Neuronal stem cell (in vitro differentiated cells): Measurements from ENCODE around the gene BIN1. TPM values are rescaled to one million over a fixed set of nuclear protein-coding genes. Genes with fewer than 3 reads are reported as not detected.

Experiments
- DNase-seq: peaks from one replicate; pipeline ENCODE4 v3.0.0-alpha.2; 2013; ENCODE audit warnings: low spot score
- H2AFZ ChIP-seq: one replicate; pipeline ENCODE4 v1.6.1; 2013; ENCODE audit warnings: mild to moderate bottlenecking, low read length, inconsistent platforms
- H2AK5ac ChIP-seq: 2 replicates; pipeline ENCODE4 v1.6.1; 2013; ENCODE audit warnings: low read depth, mild to moderate bottlenecking, inconsistent platforms, low read length, moderate library complexity, mixed read lengths
- H2BK120ac ChIP-seq: 2 replicates; pipeline ENCODE4 v1.6.1; 2013; ENCODE audit warnings: low read depth, mild to moderate bottlenecking, inconsistent platforms, low read length, moderate library complexity, mixed read lengths
- H2BK12ac ChIP-seq: one replicate; pipeline ENCODE4 v1.6.1; 2013; ENCODE audit warnings: low read length, inconsistent platforms
- H2BK15ac ChIP-seq: 2 replicates; pipeline ENCODE4 v1.6.1; 2013; ENCODE audit warnings: mild to moderate bottlenecking, low read length, inconsistent platforms, mixed read lengths
- H2BK5ac ChIP-seq: one replicate; pipeline ENCODE4 v1.6.1; 2013; ENCODE audit warnings: inconsistent platforms, mild to moderate bottlenecking, low read length, moderate library complexity
- H3K14ac ChIP-seq: one replicate; pipeline ENCODE4 v1.6.1; 2013; ENCODE audit warnings: low read length, inconsistent platforms
- H3K18ac ChIP-seq: 2 replicates; pipeline ENCODE4 v1.6.1; 2013; ENCODE audit warnings: low read length, inconsistent platforms
- H3K23ac ChIP-seq: 2 replicates; pipeline ENCODE4 v1.6.1; 2013; ENCODE audit warnings: low read depth, mild to moderate bottlenecking, mixed read lengths, low read length, inconsistent platforms; ENCODE audit not compliant: poor library complexity
- H3K27ac ChIP-seq: replicated peaks from 3 replicates; pipeline ENCODE4 v1.5.1; 2013; ENCODE audit warnings: low read length, inconsistent platforms
- H3K27me3 ChIP-seq, 3 experiments: 2 replicates each; pipeline ENCODE4 v1.6.1; 2013; ENCODE audit warnings: low read length in 3 of 3, mild to moderate bottlenecking in 2 of 3, inconsistent platforms in 1 of 3, low read depth in 1 of 3, mixed read lengths in 1 of 3, moderate library complexity in 1 of 3; ENCODE audit not compliant: control insufficient read depth in 3 of 3, insufficient read depth in 3 of 3
- H3K36me3 ChIP-seq, 2 donors: replicated peaks in 1 of 2; 2 replicates each; pipeline ENCODE4 v1.6.1; 2013; ENCODE audit warnings: low read length in 2 of 2; ENCODE audit not compliant: control insufficient read depth in 2 of 2, insufficient read depth in 2 of 2
- H3K4ac ChIP-seq: 2 replicates; pipeline ENCODE4 v1.6.1; 2013; ENCODE audit warnings: inconsistent platforms, mild to moderate bottlenecking, low read length, moderate library complexity
- H3K4me1 ChIP-seq, 2 donors: 1 replicate in 1 of 2; 2 replicates in 1 of 2; pipeline ENCODE4 v1.6.1; 2013; ENCODE audit warnings: low read length in 2 of 2, low read depth in 1 of 2; ENCODE audit not compliant: control insufficient read depth in 2 of 2, insufficient read depth in 1 of 2
- H3K4me2 ChIP-seq: one replicate; pipeline ENCODE4 v1.6.1; 2013; ENCODE audit warnings: mild to moderate bottlenecking, low read length, inconsistent platforms; ENCODE audit not compliant: insufficient read depth, poor library complexity, severe bottlenecking
- H3K4me3 ChIP-seq, 2 donors: 2 replicates each; pipeline ENCODE4 v1.5.1; 2013; ENCODE audit warnings: low read length in 2 of 2, mild to moderate bottlenecking in 2 of 2, inconsistent platforms in 1 of 2, moderate library complexity in 1 of 2
- H3K79me1 ChIP-seq: one replicate; pipeline ENCODE4 v1.6.1; 2013; ENCODE audit warnings: low read depth, mild to moderate bottlenecking, inconsistent platforms, low read length, moderate library complexity
- H3K9ac ChIP-seq: one replicate; pipeline ENCODE4 v1.6.1; 2013; ENCODE audit warnings: mild to moderate bottlenecking, low read depth, low read length, inconsistent platforms; ENCODE audit not compliant: poor library complexity
- H3K9me3 ChIP-seq, 2 donors: replicated peaks in 1 of 2; 2 replicates each; pipeline versions ENCODE3 to v1.6.1; 2013; ENCODE audit warnings: low read length in 2 of 2, mild to moderate bottlenecking in 2 of 2, inconsistent platforms in 1 of 2, low read depth in 1 of 2, mixed read lengths in 1 of 2, moderate library complexity in 1 of 2; ENCODE audit not compliant: control insufficient read depth in 2 of 2, insufficient read depth in 1 of 2
- H4K8ac ChIP-seq: one replicate; pipeline ENCODE4 v1.6.1; 2013; ENCODE audit warnings: low read depth, mild to moderate bottlenecking, inconsistent platforms, low read length, moderate library complexity
- H4K91ac ChIP-seq: one replicate; pipeline ENCODE4 v1.6.1; 2013; ENCODE audit warnings: low read length, low read depth, mild to moderate bottlenecking, inconsistent platforms; ENCODE audit not compliant: poor library complexity
- WGBS, 2 donors: extraction: QIAGEN DNeasy Blood & Tissue Kit; methylation state at CpG; one replicate each; pipeline ENCODE4 v1.1.7; 2013; ENCODE audit warnings: missing lambda C conversion rate in 2 of 2, mixed read lengths in 1 of 2; ENCODE audit not compliant: insufficient read length in 2 of 2, insufficient replicate concordance in 1 of 2; ENCODE audit errors: extremely low coverage in 2 of 2; 5-methylcytosine and 5-hydroxymethylcytosine counted together
- polyA plus RNA-seq, 2 experiments: library from polyadenylated mRNA; stranded (reverse); fragments of 200-250 nt; gene quantifications; one replicate each; pipeline ENCODE4 v1.2.3, GENCODE V29; 2013

The BIN1 gene, protein sequence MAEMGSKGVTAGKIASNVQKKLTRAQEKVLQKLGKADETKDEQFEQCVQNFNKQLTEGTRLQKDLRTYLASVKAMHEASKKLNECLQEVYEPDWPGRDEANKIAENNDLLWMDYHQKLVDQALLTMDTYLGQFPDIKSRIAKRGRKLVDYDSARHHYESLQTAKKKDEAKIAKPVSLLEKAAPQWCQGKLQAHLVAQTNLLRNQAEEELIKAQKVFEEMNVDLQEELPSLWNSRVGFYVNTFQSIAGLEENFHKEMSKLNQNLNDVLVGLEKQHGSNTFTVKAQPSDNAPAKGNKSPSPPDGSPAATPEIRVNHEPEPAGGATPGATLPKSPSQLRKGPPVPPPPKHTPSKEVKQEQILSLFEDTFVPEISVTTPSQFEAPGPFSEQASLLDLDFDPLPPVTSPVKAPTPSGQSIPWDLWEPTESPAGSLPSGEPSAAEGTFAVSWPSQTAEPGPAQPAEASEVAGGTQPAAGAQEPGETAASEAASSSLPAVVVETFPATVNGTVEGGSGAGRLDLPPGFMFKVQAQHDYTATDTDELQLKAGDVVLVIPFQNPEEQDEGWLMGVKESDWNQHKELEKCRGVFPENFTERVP
- 58.5 TPM for polyA plus RNA-seq (2013, experiment 1 of 2)
- 59.1 TPM for polyA plus RNA-seq (2013, experiment 2 of 2)

DNA sequence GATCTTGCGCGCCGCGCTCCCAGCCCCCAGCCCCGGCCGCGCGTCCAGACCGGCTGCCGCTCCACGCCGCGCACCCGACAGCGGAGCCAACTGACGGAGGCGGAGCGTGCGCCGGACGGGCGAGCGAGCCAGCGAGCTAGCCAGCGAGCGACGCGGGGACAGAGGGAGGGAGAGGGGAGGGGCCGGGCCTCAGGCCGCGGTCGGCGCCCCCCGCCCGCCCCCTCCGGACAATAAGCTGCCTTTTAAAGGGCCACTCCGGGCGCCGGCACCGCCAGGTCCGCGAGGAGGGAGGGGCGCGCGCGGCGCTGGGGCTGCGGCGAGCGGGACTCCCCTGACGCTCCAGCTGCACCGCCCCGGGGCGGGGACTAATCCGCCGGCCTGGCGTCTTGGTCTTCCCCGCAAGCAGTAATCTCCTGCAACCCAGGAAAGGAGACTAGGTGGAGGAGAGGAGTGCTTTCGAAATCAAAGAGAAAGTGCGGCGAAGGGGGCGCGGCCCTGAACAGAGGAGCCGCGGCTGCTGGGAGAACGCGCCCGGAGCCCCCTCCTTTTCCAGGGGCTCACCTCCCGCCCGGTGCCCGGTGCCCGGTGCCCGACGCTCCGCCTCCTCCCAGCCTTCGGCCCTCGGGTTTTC, at the start of gene BIN1:
BIN1 (minus strand) TSS at position 164 of the 631 bp plus-strand sequence. CDS start 211 bp downstream, outside the sequence.
- no peaks in the 10 kb centered on the region for H3K9me3 ChIP-seq
- WGBS, 2 donors = no CpG with 5 or more reads among the region's 77 CpGs
- peak within 1 kb of the TSS; percentile 84 to 92 for H3K4me3 ChIP-seq
- H3K36me3 ChIP-seq = peaks cover 0 to 1% of the 10 kb centered on the region in 2 donors
- H2AFZ ChIP-seq = peak within 1 kb of the TSS; percentile 98
- H4K91ac ChIP-seq = no peak within 1 kb of the TSS
- peaks cover 14 to 26% of the 10 kb centered on the region in 2 donors for H3K4me1 ChIP-seq
- peak within 1 kb of the TSS; percentile 45 for H3K4ac ChIP-seq
- peaks cover 21% of the 10 kb centered on the region for H3K79me1 ChIP-seq
- peak; percentile 94 for DNase-seq
- peak within 1 kb of the TSS; percentile 85 for H2BK12ac ChIP-seq
- H3K9ac ChIP-seq = peak within 1 kb of the TSS; percentile 96
- H3K23ac ChIP-seq = peak within 1 kb of the TSS; percentile 86
- peak within 1 kb of the TSS; percentile 89 for H3K18ac ChIP-seq
- peak within 1 kb of the TSS; percentile 99 for H3K4me2 ChIP-seq
- H3K14ac ChIP-seq = peak within 1 kb of the TSS; percentile 59
- H2BK120ac ChIP-seq = peak within 1 kb of the TSS; percentile 93
- peak within 1 kb of the TSS; percentile 94 for H2AK5ac ChIP-seq
- peak within 1 kb of the TSS; percentile 69 for H3K27ac ChIP-seq
- H3K27me3 ChIP-seq = peaks cover 0 to 3% (median 1%) of the 10 kb centered on the region in 3 experiments
- H4K8ac ChIP-seq = peak within 1 kb of the TSS; percentile 26
- H2BK5ac ChIP-seq = peak within 1 kb of the TSS; percentile 91
- H2BK15ac ChIP-seq = peak within 1 kb of the TSS; percentile 87

DNA sequence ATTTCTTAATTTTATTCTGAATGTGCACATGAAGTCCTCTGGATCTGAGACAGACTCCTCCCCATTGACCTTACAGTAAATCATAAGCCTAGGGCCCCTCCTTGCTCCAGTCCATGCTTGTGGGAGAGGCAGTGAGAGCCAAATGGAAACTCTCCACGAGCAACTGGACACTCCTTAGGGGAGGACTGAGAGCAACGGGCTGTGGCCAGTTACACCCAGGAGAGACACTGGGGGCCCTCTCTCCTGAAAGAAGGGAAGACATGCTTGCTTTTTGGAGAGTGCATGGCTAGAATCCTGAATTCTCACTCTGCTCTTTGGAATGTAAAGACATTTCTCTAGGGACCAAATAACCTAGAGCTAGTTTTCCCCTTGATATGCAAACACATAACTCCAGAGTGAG, 49.0 kb upstream of the BIN1 start:
- Histone ChIP-seq H2BK15ac (no peak overlapping the region), H3K9ac (no peak overlapping the region), H3K9me3 (peaks cover 0 to 6% of the 10 kb centered on the region in 2 donors), H3K18ac (no peak overlapping the region), H3K36me3 (no peaks in the 10 kb centered on the region), H3K14ac (no peak overlapping the region), H2AK5ac (no peak overlapping the region), H3K4me3 (no peak overlapping the region), H3K4me1 (peaks cover 2 to 3% of the 10 kb centered on the region in 2 donors), H2AFZ (no peak overlapping the region), H2BK120ac (no peak overlapping the region), H2BK5ac (no peak overlapping the region), H3K27ac (no peak overlapping the region), H3K27me3 (peaks cover 0 to 6% (median 0%) of the 10 kb centered on the region in 3 experiments), H4K8ac (no peak overlapping the region), H3K79me1 (no peaks in the 10 kb centered on the region), H4K91ac (no peak overlapping the region), H3K4me2 (no peak overlapping the region), H2BK12ac (no peak overlapping the region), H3K4ac (no peak overlapping the region), H3K23ac (no peak overlapping the region)
- DNase-seq = no peak
- WGBS, 2 donors = no CpG with 5 or more reads among the region's 2 CpGs

DNA sequence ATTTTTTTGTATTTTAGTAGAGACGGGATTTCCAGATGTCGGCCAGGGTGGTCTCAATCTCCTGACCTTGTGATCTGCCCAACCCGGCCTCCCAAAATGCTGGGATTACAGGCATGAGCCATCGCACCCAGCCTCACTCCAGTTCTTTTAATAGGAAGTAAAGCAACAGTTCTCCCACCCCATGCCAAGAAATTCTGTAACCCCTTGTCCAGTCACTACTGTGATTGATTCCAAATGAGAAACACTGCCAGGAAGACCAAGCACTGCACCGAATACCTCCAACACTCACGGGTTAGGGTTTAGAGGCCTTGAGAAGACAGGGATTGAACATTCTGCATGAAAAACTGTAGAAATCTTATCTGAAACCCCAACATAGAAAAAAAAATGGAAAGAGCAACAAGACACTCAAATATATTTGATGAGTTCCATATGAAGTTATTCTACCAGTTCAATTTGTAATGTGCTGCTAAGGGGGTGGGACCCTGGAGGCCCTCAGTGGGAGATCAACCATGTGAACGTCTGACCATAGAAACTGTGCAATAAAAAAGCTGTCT, 48.2 kb upstream of the BIN1 start:
- Histone ChIP-seq H3K27ac (no peak overlapping the region), H2BK15ac (no peak overlapping the region), H4K91ac (no peak overlapping the region), H3K4me3 (no peak overlapping the region), H3K9me3 (peaks cover 0 to 6% of the 10 kb centered on the region in 2 donors), H3K27me3 (peaks cover 0 to 3% (median 0%) of the 10 kb centered on the region in 3 experiments), H3K4me1 (peaks cover 2 to 3% of the 10 kb centered on the region in 2 donors), H3K23ac (no peak overlapping the region), H4K8ac (no peak overlapping the region), H2AK5ac (no peak overlapping the region), H3K18ac (no peak overlapping the region), H2BK120ac (no peak overlapping the region), H3K4me2 (no peak overlapping the region), H3K14ac (no peak overlapping the region), H2AFZ (no peak overlapping the region), H2BK12ac (no peak overlapping the region), H3K4ac (no peak overlapping the region), H3K79me1 (no peaks in the 10 kb centered on the region), H3K9ac (no peak overlapping the region), H3K36me3 (no peaks in the 10 kb centered on the region), H2BK5ac (no peak overlapping the region)
- WGBS, 2 donors = no CpG with 5 or more reads among the region's 7 CpGs
- no peak for DNase-seq
